Stimulated activated CD4-positive, alpha-beta T cell treated with anti-CD3 and anti-CD28 coated beads, Interleukin-15, amount 100 ng/mL, for 24 hours (primary cell): ENCODE results near the gene EEF2KMT.
"Not testable (repeated sequence)": the region's sequence is repeated elsewhere in the genome, so short reads cannot be mapped to it uniquely, and the experiment has no call there.

Source experiments
- DNase-seq: peaks from one replicate; pipeline ENCODE4 v3.0.0-alpha.2; 2020

Gene EEF2KMT

GRCh38 chr16:5093746-5094145 lies 3.8 kb downstream of the EEF2KMT start:
- DNase-seq, result not testable (repeated sequence)

GRCh38 chr16:5093081-5093480 lies 4.5 kb downstream of the EEF2KMT start:
- DNase-seq, result not testable (repeated sequence)

GRCh38 chr16:5090592-5090991 lies 7.0 kb downstream of the EEF2KMT start:
- DNase-seq, result not testable (repeated sequence)

- DNase-seq, result not testable (repeated sequence)
These were observed 7.6 kb downstream of the EEF2KMT start for GRCh38 chr16:5089911-5090555.

GRCh38 chr16:5088936-5089335 lies 8.7 kb downstream of the EEF2KMT start:
- DNase-seq, result not testable (repeated sequence)

- not testable (repeated sequence) for DNase-seq
These were observed 9.4 kb downstream of the EEF2KMT start for GRCh38 chr16:5088086-5088790.

- not testable (repeated sequence) for DNase-seq
These were observed 11.9 kb downstream of the EEF2KMT start for GRCh38 chr16:5085716-5086115.

- peak; percentile 73 for DNase-seq
These were observed 12.8 kb downstream of the EEF2KMT start for GRCh38 chr16:5084802-5085201.

GRCh38 chr16:5084099-5084731 lies 13.4 kb downstream of the EEF2KMT start:
- DNase-seq, result not testable (repeated sequence)

GRCh38 chr16:5083646-5084045 lies 13.9 kb downstream of the EEF2KMT start:
- DNase-seq, result not testable (repeated sequence)

- not testable (repeated sequence) for DNase-seq
These were observed 16.6 kb downstream of the EEF2KMT start for GRCh38 chr16:5080996-5081395.

GRCh38 chr16:5080461-5080860 lies 17.1 kb downstream of the EEF2KMT start:
- not testable (repeated sequence) for DNase-seq

- no peak for DNase-seq
These were observed 19.0 kb downstream of the EEF2KMT start for GRCh38 chr16:5078626-5079025.

GRCh38 chr16:5077304-5077703 lies 20.3 kb downstream of the EEF2KMT start:
- DNase-seq, result no peak

GRCh38 chr16:5075637-5076036 lies 22.0 kb downstream of the EEF2KMT start:
- no peak for DNase-seq

- not testable (repeated sequence) for DNase-seq
These were observed 23.8 kb downstream of the EEF2KMT start for GRCh38 chr16:5073771-5074170.

- DNase-seq, result no peak
These were observed 24.3 kb downstream of the EEF2KMT start for GRCh38 chr16:5073279-5073629.

GRCh38 chr16:5072334-5073278 lies 25.0 kb downstream of the EEF2KMT start:
- no peak for DNase-seq

GRCh38 chr16:5071681-5072333 lies 25.8 kb downstream of the EEF2KMT start, which contains the start of gene ALG1:
Gene ALG1, plus strand, starts transcription at chr16:5071843. Its CDS starts 7 bp downstream, at chr16:5071850.
- peak; percentile 92 for DNase-seq

GRCh38 chr16:5071341-5071680 lies 26.3 kb downstream of the EEF2KMT start:
- DNase-seq, result no peak

- DNase-seq, result no peak
These were observed 27.0 kb downstream of the EEF2KMT start for GRCh38 chr16:5070431-5071186.

- DNase-seq, result no peak
These were observed 27.7 kb downstream of the EEF2KMT start for GRCh38 chr16:5069854-5070253.
